ENCODE measurements around the gene SPATA2. TPM values are rescaled to one million over a fixed set of nuclear protein-coding genes. Genes with fewer than 3 reads are reported as not detected.

Gene SPATA2
- total RNA-seq, 1 donor from 2014 or later: 10.3 TPM

GRCh38 chr20:49874696-49875095, 40.6 kb downstream of the SPATA2 start:
- H3K27me3 Mint-ChIP-seq (ENCODE audit: low read depth): no peaks in the 10 kb centered on the region
- TF ChIP-seq CTCF (conservative IDR thresholded peaks at IDR 0.05): no peak

GRCh38 chr20:49872056-49872455, 43.3 kb downstream of the SPATA2 start:
- no peak for TF ChIP-seq CTCF (conservative IDR thresholded peaks at IDR 0.05)
- no peak for DNase-seq (ENCODE audit: low read depth, low spot score)
- Mint-ChIP-seq H3K4me3 (no peak overlapping the region), H3K27ac (ENCODE audit: unreplicated experiment) (no peak overlapping the region), H3K4me1 (peaks cover 8% of the 10 kb centered on the region), H3K9me3 (no peaks in the 10 kb centered on the region), H3K27me3 (ENCODE audit: low read depth) (no peaks in the 10 kb centered on the region), H3K36me3 (ENCODE audit: low read depth) (peaks cover 3% of the 10 kb centered on the region)

More at GRCh38 chr20:49874696-49875095, 40.6 kb downstream of the SPATA2 start:
- H3K4me3 Mint-ChIP-seq: no peak overlapping the region
- no peak for DNase-seq (ENCODE audit: low read depth, low spot score)
- H3K4me1 Mint-ChIP-seq: no peaks in the 10 kb centered on the region
- peaks cover 3% of the 10 kb centered on the region for H3K36me3 Mint-ChIP-seq (ENCODE audit: low read depth)
- peak overlapping the region; percentile 2 for H3K27ac Mint-ChIP-seq (ENCODE audit: unreplicated experiment)
- no peaks in the 10 kb centered on the region for H3K9me3 Mint-ChIP-seq

GRCh38 chr20:49871391-49871948, 43.9 kb downstream of the SPATA2 start:
- peaks cover 8% of the 10 kb centered on the region for H3K4me1 Mint-ChIP-seq
- H3K27ac Mint-ChIP-seq (ENCODE audit: unreplicated experiment): no peak overlapping the region

GRCh38 chr20:49870261-49870660, 45.1 kb downstream of the SPATA2 start:
- no peak for TF ChIP-seq CTCF (conservative IDR thresholded peaks at IDR 0.05)
- H3K4me3 Mint-ChIP-seq: no peak overlapping the region
- no peak for DNase-seq (ENCODE audit: low read depth, low spot score)
- no peaks in the 10 kb centered on the region for H3K27me3 Mint-ChIP-seq (ENCODE audit: low read depth)
- peaks cover 3% of the 10 kb centered on the region for H3K36me3 Mint-ChIP-seq (ENCODE audit: low read depth)
- H3K4me1 Mint-ChIP-seq: peaks cover 8% of the 10 kb centered on the region
- H3K27ac Mint-ChIP-seq (ENCODE audit: unreplicated experiment): peak overlapping the region; percentile 65
- H3K9me3 Mint-ChIP-seq: no peaks in the 10 kb centered on the region

More at GRCh38 chr20:49871391-49871948, 43.9 kb downstream of the SPATA2 start:
- Mint-ChIP-seq H3K36me3 (ENCODE audit: low read depth) (peaks cover 3% of the 10 kb centered on the region), H3K27me3 (ENCODE audit: low read depth) (no peaks in the 10 kb centered on the region), H3K9me3 (no peaks in the 10 kb centered on the region), H3K4me3 (no peak overlapping the region)
- no peak for TF ChIP-seq CTCF (conservative IDR thresholded peaks at IDR 0.05)
- DNase-seq (ENCODE audit: low read depth, low spot score): no peak

GRCh38 chr20:49868964-49869363, 46.4 kb downstream of the SPATA2 start:
- Mint-ChIP-seq H3K27ac (ENCODE audit: unreplicated experiment) (no peak overlapping the region), H3K9me3 (no peaks in the 10 kb centered on the region), H3K36me3 (ENCODE audit: low read depth) (no peaks in the 10 kb centered on the region), H3K4me1 (peaks cover 8% of the 10 kb centered on the region), H3K4me3 (no peak overlapping the region), H3K27me3 (ENCODE audit: low read depth) (no peaks in the 10 kb centered on the region)
- DNase-seq (ENCODE audit: low read depth, low spot score): no peak
- no peak for TF ChIP-seq CTCF (conservative IDR thresholded peaks at IDR 0.05)
